Brain microvascular endothelial cell (primary cell): ENCODE measurements around the gene CARHSP1.

ENCODE experiments used
- DNase-seq: peaks from one replicate; pipeline ENCODE4 v3.0.0-alpha.2; 2020
- H3K27ac ChIP-seq: fragments of 250-450 bp; sonication (Bioruptor Pico); 2 replicates; pipeline ENCODE4 v1.5.1; 2020; ENCODE audit warnings: mild to moderate bottlenecking, moderate library complexity
- H3K27me3 ChIP-seq: fragments of 250-450 bp; sonication (Bioruptor Pico); replicated peaks from 2 replicates; pipeline ENCODE4 v1.5.1; 2020; ENCODE audit warnings: mild to moderate bottlenecking
- H3K36me3 ChIP-seq: fragments of 250-450 bp; sonication (Bioruptor Pico); replicated peaks from 2 replicates; pipeline ENCODE4 v1.5.1; 2020; ENCODE audit warnings: mild to moderate bottlenecking
- H3K4me3 ChIP-seq: 2 replicates; pipeline ENCODE4 v1.5.1; 2011; ENCODE audit warnings: low read depth, mild to moderate bottlenecking, control low read depth, low read length, moderate library complexity
- in situ Hi-C: cut with HindIII; loops from 2 replicates; pipeline ENCODE4 v1.10.0; 2017; ENCODE audit warnings: low sequenced_read_pairs, low pct_ligation_motif_present
- TF ChIP-seq, protein P1 (sequence below): IDR thresholded peaks from 2 replicates; pipeline ENCODE4 v1.5.1; 2011; ENCODE audit warnings: low read depth, mild to moderate bottlenecking, moderate library complexity, low read length, control low read depth, inconsistent platforms; ENCODE audit errors: missing control alignments

The CARHSP1 gene

GRCh38 chr16:8812162-8812843 lies 56.5 kb downstream of the CARHSP1 start:
- Histone ChIP-seq H3K36me3 (peaks cover 94% of the 10 kb centered on the region), H3K27me3 (no peaks in the 10 kb centered on the region), H3K4me3 (no peak overlapping the region), H3K27ac (no peak overlapping the region)
- no peak for DNase-seq
- in situ Hi-C loops, result no loop called here
- TF ChIP-seq, protein P1, sequence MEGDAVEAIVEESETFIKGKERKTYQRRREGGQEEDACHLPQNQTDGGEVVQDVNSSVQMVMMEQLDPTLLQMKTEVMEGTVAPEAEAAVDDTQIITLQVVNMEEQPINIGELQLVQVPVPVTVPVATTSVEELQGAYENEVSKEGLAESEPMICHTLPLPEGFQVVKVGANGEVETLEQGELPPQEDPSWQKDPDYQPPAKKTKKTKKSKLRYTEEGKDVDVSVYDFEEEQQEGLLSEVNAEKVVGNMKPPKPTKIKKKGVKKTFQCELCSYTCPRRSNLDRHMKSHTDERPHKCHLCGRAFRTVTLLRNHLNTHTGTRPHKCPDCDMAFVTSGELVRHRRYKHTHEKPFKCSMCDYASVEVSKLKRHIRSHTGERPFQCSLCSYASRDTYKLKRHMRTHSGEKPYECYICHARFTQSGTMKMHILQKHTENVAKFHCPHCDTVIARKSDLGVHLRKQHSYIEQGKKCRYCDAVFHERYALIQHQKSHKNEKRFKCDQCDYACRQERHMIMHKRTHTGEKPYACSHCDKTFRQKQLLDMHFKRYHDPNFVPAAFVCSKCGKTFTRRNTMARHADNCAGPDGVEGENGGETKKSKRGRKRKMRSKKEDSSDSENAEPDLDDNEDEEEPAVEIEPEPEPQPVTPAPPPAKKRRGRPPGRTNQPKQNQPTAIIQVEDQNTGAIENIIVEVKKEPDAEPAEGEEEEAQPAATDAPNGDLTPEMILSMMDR, result no peak

- in situ Hi-C loops, result no loop called here
- DNase-seq, result no peak
- Histone ChIP-seq H3K36me3 (peaks cover 94% of the 10 kb centered on the region), H3K4me3 (no peak overlapping the region), H3K27ac (no peak overlapping the region), H3K27me3 (no peaks in the 10 kb centered on the region)
- TF ChIP-seq, protein P1, result no peak
Measured at GRCh38 chr16:8808613-8809353, 60.0 kb downstream of the CARHSP1 start.

DNA sequence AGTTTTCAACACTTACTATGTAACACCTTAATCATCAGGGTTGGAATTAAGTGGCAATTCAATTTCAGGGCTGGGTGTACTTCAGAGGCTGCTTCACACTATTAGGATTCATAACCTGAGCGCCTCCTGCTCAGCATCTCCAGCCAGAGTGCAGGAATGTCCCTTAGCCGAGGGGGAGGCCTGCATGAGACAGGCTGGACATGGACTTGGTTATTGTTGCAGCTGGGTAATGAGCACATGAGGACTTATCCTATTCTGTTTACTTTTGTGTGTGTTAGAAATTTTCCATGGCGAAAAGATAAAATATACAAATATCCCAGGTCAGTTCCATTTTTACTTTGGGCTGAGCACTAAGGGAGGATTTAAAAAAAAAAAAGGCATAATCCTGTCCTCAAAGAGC lies 60.8 kb downstream of the CARHSP1 start:
- in situ Hi-C loops, result no loop called here
- Histone ChIP-seq H3K36me3 (peaks cover 92% of the 10 kb centered on the region), H3K27ac (no peak overlapping the region), H3K4me3 (no peak overlapping the region), H3K27me3 (no peaks in the 10 kb centered on the region)
- TF ChIP-seq, protein P1, result no peak
- no peak for DNase-seq

GRCh38 chr16:8807189-8807588 lies 61.6 kb downstream of the CARHSP1 start:
- Histone ChIP-seq H3K27ac (no peak overlapping the region), H3K36me3 (peaks cover 90% of the 10 kb centered on the region), H3K4me3 (no peak overlapping the region), H3K27me3 (no peaks in the 10 kb centered on the region)
- TF ChIP-seq, protein P1, result no peak
- DNase-seq, result no peak
- in situ Hi-C loops, result no loop called here

DNA sequence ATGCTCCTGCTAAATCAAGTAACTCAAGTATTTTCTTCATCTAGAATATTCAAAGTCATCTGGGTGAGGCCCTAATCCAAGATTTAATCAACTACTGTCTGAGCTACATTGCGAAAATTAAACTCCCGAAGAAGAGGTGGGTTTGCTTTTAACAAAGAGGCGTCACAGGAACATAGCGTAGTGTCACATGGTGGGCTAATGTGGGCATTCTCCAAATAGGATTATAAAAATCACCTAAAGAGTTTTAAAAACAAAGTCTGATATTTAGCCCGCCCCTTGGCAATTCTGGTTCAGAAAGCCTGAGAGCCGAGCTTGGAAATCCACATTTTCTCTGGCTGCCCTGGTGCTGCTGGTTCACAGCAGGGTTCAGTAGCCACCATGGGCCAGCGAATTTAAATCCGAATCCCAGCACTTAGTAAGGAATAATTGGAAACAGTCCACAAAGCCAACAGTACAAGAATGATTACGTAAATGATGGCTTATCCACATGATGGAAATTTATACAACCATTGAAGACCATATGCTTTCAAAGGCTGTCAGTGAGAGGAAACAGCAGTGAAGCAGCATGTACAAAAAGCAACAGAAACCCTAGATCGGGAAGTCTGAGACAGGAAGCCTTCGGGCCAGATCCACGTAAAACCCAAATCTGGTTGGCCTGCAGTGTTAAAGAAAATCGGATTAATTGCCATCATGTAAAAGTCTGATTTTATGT lies 62.4 kb downstream of the CARHSP1 start:
- in situ Hi-C loops, result no loop called here
- Histone ChIP-seq H3K4me3 (no peak overlapping the region), H3K27ac (no peak overlapping the region), H3K36me3 (peaks cover 89% of the 10 kb centered on the region), H3K27me3 (no peaks in the 10 kb centered on the region)
- no peak for DNase-seq
- TF ChIP-seq, protein P1, result no peak
